ENCODE data around the gene PFKM.

PFKM gene

GRCh38 chr12:48132826-48133225 is 13.7 kb downstream of the PFKM start:
- Histone ChIP-seq H3K9me3 (ENCODE audit: control insufficient read depth, insufficient read depth, low read length) (no peaks in the 10 kb centered on the region), H3K4me2 (ENCODE audit: low read length) (no peak overlapping the region), H3K4me1 (ENCODE audit: control insufficient read depth, low read length) (no peaks in the 10 kb centered on the region), H3K36me3 (ENCODE audit: control insufficient read depth, low read length) (peaks cover 86% of the 10 kb centered on the region), H3K9me2 (replicated peaks; ENCODE audit: control insufficient read depth, low read length) (no peaks in the 10 kb centered on the region), H3K27ac (ENCODE audit: low read depth, low read length) (no peak overlapping the region), H3K79me2 (ENCODE audit: control insufficient read depth, low read length) (peaks cover 8% of the 10 kb centered on the region; the same call in 1 of the 2 replicates), H4K20me1 (ENCODE audit: control insufficient read depth, insufficient read depth, low read depth, low read length) (no peaks in the 10 kb centered on the region), H3K27me3 (ENCODE audit: control insufficient read depth, low read length) (no peaks in the 10 kb centered on the region), H3K4me3 (ENCODE audit: low read length) (no peak overlapping the region), H3F3A (ENCODE audit: control insufficient read depth, insufficient read depth) (no peaks in the 10 kb centered on the region)
- TF ChIP-seq CTCF (IDR thresholded peaks at IDR 0.05; ENCODE audit: low read depth, low read length, poor library complexity, severe bottlenecking) (no peak), EZH2phosphoT487 (IDR thresholded peaks at IDR 0.05; ENCODE audit: borderline replicate concordance, low read length) (no peak)

DNA sequence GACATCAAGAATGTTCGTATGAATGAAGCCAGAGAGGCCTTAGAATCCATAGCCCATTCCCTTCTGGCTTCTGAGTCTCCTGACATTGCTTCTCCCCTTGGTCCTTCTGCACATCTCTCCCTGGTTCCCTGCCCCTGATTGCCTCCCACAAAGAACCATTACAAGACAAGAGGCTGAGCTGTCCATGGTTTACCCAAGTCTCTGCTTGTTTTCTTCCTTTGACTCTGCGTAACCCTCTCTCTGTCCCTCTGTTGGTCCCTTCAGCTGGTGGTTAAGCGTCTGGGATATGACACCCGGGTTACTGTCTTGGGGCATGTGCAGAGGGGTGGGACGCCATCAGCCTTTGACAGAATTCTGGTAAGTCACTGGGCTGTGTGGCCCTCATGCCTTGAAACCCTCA is 15.9 kb downstream of the PFKM start:
- Histone ChIP-seq H3K79me2 (ENCODE audit: control insufficient read depth, low read length) (no peaks in the 10 kb centered on the region), H3F3A (ENCODE audit: control insufficient read depth, insufficient read depth) (no peaks in the 10 kb centered on the region), H3K9me2 (replicated peaks; ENCODE audit: control insufficient read depth, low read length) (no peaks in the 10 kb centered on the region), H3K4me1 (ENCODE audit: control insufficient read depth, low read length) (no peaks in the 10 kb centered on the region), H3K27ac (ENCODE audit: low read depth, low read length) (no peak overlapping the region), H3K9me3 (ENCODE audit: control insufficient read depth, insufficient read depth, low read length) (no peaks in the 10 kb centered on the region), H3K4me2 (ENCODE audit: low read length) (no peak overlapping the region), H3K4me3 (ENCODE audit: low read length) (no peak overlapping the region), H4K20me1 (ENCODE audit: control insufficient read depth, insufficient read depth, low read depth, low read length) (no peaks in the 10 kb centered on the region), H3K27me3 (ENCODE audit: control insufficient read depth, low read length) (no peaks in the 10 kb centered on the region), H3K36me3 (ENCODE audit: control insufficient read depth, low read length) (peaks cover 88% of the 10 kb centered on the region)
- TF ChIP-seq CTCF (IDR thresholded peaks at IDR 0.05; ENCODE audit: low read depth, low read length, poor library complexity, severe bottlenecking) (no peak), EZH2phosphoT487 (IDR thresholded peaks at IDR 0.05; ENCODE audit: borderline replicate concordance, low read length) (no peak)

DNA sequence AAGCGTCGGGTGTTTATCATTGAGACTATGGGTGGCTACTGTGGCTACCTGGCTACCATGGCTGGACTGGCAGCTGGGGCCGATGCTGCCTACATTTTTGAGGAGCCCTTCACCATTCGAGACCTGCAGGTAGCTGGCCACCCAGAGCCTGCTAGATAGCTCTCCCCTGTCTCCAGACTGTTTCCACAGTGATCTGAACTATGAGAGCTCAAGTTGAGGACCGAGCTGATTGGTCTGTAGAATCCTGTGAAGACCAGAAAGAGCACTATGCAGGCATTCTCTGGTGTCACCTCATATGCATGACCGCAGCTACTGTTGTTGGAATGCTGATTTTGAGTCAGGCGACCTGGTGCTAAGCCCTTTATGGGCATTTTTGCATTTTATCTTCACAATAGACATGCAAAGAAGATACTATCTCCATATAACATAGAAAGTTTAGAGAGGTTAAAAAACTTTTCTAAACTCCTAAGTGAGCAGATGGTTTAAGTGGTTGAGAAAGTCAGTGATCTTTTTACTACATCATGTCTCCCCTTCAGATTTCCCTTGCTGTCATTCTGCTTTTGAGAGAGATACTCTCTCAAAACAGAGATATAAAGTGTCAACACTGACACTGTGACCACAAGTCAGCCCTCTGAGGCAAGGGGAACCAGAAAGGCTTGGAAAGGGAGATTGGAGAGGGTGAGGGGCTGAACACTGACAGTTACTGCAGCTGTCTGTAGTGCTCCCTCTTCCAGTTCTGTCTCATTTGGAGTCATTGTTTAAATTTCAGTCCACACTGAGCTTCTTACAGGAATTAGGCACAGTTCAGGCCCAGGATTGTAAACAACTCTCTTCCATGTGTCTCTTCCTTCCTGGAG is 23.9 kb downstream of the PFKM start:
- no peaks in the 10 kb centered on the region for H3K4me1 ChIP-seq (ENCODE audit: control insufficient read depth, low read length)
- TF ChIP-seq EZH2phosphoT487 (IDR thresholded peaks at IDR 0.05; ENCODE audit: borderline replicate concordance, low read length) (no peak), CTCF (IDR thresholded peaks at IDR 0.05; ENCODE audit: low read depth, low read length, poor library complexity, severe bottlenecking) (no peak)
- peaks cover 98% of the 10 kb centered on the region for H3K36me3 ChIP-seq (ENCODE audit: control insufficient read depth, low read length)
- no peaks in the 10 kb centered on the region for H4K20me1 ChIP-seq (ENCODE audit: control insufficient read depth, insufficient read depth, low read depth, low read length)
- no peaks in the 10 kb centered on the region for H3K27me3 ChIP-seq (ENCODE audit: control insufficient read depth, low read length)
- no peaks in the 10 kb centered on the region for H3K79me2 ChIP-seq (ENCODE audit: control insufficient read depth, low read length)
- H3K27ac ChIP-seq (ENCODE audit: low read depth, low read length) = no peak overlapping the region
- no peaks in the 10 kb centered on the region for H3K9me2 ChIP-seq (replicated peaks; ENCODE audit: control insufficient read depth, low read length)
- no peak overlapping the region for H3K4me3 ChIP-seq (ENCODE audit: low read length)
- peaks cover 3% of the 10 kb centered on the region for H3F3A ChIP-seq (ENCODE audit: control insufficient read depth, insufficient read depth)
- no peaks in the 10 kb centered on the region for H3K9me3 ChIP-seq (ENCODE audit: control insufficient read depth, insufficient read depth, low read length)
- no peak overlapping the region for H3K4me2 ChIP-seq (ENCODE audit: low read length)

Data from DOHH2 (cell line).